H1 (cell line): ENCODE data around the gene ACTG2. TPM values are rescaled to one million over a fixed set of nuclear protein-coding genes. Genes with fewer than 3 reads are reported as not detected.

Source experiments
- BRCA1 ChIP-seq: IDR thresholded peaks from 2 replicates; pipeline ENCODE4 v1.6.1; 2012; ENCODE audit warnings: low read depth, low read length, improper control_type of control experiment
- CTCF ChIP-seq, 3 experiments: IDR thresholded peaks; 1 replicate in 2 of 3; 2 replicates in 1 of 3; pipeline versions ENCODE4 v1.5.1 to v1.6.1; 2011; ENCODE audit warnings: low read length in 3 of 3, mild to moderate bottlenecking in 3 of 3, inconsistent platforms in 2 of 3, low read depth in 1 of 3, moderate library complexity in 1 of 3; ENCODE audit not compliant: insufficient read depth in 1 of 3; ENCODE audit errors: control extremely low read depth in 1 of 3
- polyA plus RNA-seq, 7 experiments: library from polyadenylated mRNA; depleted of rRNA in 3 of 7; stranded (reverse) in 5 of 7; unstranded in 2 of 7; fragments of >200 nt in 5 of 7; fragments of 200-250 nt in 2 of 7; gene quantifications; 1 replicate in 5 of 7; 2 replicates in 1 of 7; 4 replicates in 1 of 7; pipeline versions ENCODE4 v1.2.1 to v1.2.3, GENCODE V29; 2011 to 2013; ENCODE audit warnings: missing spikeins in 2 of 7, mixed read lengths in 2 of 7
- total RNA-seq: library from RNA; stranded (reverse); fragmentation: NEBNext Ultra II Directional; extraction: Animal tissue kit (Norgen Biotek cat#: 25700); gene quantifications from 2 replicates; pipeline ENCODE4 v1.2.1, GENCODE V29; 2021

ACTG2 gene
- total and polyA plus RNA-seq, 2 of the 8 experiments (the other 6 are each of a cell fraction or from before 2014, with no cell fraction given), result 6.2 to 13.7 TPM

- TF ChIP-seq CTCF (IDR thresholded peaks at IDR 0.05; ENCODE audit: control extremely low read depth in 1 of 3, insufficient read depth in 1 of 3, low read depth in 1 of 3, low read length in 3 of 3) (peak; percentile 61 to 72 (median 68)), BRCA1 (no peak)
- TF ChIP-seq, all 59 proteins: peak for 13
Measured at GRCh38 chr2:73920577-73921545, 28.1 kb downstream of the ACTG2 start (continued).
